Memory B cell (primary cell): ENCODE measurements around the gene GALNT16.
"Not testable (repeated sequence)": the region's sequence is repeated elsewhere in the genome, so short reads cannot be mapped to it uniquely, and the experiment has no call there.

ENCODE experiments used
- ATAC-seq: fragments of 150-1000 bp; cut with Tn5 transposase; 2 replicates; pipeline ENCODE4 v1.10.0; 2021; ENCODE audit warnings: low read depth, mild to moderate bottlenecking, moderate library complexity
- DNase-seq, 2 donors: peaks; one replicate each; pipeline ENCODE4 v3.0.0; 2022; ENCODE audit warnings: low spot score in 2 of 2
- H3K27ac Mint-ChIP-seq: one replicate; pipeline ENCODE4 v1.8.0; 2022; ENCODE audit warnings: mild to moderate bottlenecking, moderate library complexity, mixed read lengths
- H3K27me3 Mint-ChIP-seq: one replicate; pipeline ENCODE4 v1.8.0; 2022; ENCODE audit warnings: mixed read lengths
- H3K36me3 Mint-ChIP-seq: one replicate; pipeline ENCODE4 v1.8.0; 2022; ENCODE audit warnings: mild to moderate bottlenecking, mixed read lengths
- H3K4me1 Mint-ChIP-seq: one replicate; pipeline ENCODE4 v1.8.0; 2022; ENCODE audit warnings: mixed read lengths
- H3K4me3 Mint-ChIP-seq: one replicate; pipeline ENCODE4 v1.8.0; 2022; ENCODE audit warnings: mild to moderate bottlenecking, moderate library complexity, mixed read lengths
- H3K9me3 Mint-ChIP-seq: one replicate; pipeline ENCODE4 v1.8.0; 2022; ENCODE audit warnings: mixed read lengths

The GALNT16 gene

DNA sequence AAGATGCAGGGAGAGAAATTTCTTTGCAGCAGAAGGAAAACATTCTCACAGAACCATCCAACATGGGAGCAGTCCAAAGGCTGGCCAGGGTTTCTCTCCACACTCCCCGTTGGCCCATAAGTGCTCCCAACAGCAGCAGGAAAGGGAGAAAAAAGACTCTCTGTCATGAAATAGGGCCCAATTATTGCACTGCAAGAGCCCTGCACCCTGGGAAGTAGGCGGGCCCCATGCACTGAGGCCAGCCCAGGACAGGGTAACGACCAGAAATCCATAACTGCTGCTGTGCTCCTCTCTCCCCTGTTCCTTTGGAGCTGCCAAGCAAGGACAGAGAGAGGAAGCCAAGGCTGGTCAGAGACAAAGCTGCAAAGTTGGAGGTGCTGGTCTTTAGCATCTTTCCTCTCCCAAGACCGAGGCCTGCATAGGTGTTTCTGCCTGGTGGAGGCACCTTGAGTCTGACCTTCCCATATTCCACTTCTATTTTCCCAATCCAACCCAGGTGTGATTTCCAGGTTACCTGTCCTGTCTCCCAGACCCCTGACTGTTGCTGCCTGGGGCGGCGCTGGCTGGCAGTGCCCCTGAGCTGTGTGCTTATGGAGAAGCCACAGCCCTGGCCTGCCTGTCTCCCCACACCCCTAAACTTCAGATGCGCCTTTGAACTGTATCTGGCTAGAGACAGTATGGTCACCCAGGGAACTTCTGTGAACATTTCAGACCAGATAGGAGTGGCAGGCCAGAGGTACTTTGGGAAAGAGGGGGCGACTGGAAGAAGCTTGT is 6.8 kb downstream of the GALNT16 start:
- DNase-seq (no peak), ATAC-seq (no peak)
- Mint-ChIP-seq H3K4me3 (no peak overlapping the region), H3K9me3 (no peaks in the 10 kb centered on the region), H3K4me1 (no peaks in the 10 kb centered on the region), H3K27me3 (peaks cover 14% of the 10 kb centered on the region), H3K27ac (no peak overlapping the region), H3K36me3 (no peaks in the 10 kb centered on the region)

DNA sequence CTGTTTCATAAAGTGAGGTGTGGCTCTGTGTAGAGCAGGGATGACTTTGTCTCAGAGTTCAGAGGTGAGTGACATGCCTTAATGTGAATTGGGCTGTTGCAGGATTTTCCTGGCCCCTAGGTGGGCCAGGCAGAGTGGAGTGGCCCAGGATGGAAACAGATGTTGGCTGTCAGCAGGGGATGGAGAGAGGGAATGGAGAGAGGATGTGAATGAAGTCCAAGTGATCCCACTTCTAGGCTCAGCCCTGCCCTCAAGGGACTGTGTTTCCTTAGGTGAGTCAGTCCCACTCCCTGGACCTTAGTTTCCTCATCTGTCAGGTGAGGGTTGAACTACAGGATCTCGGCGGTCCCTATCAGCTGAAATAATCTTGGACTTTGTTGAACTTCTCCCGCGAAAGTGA is 7.5 kb downstream of the GALNT16 start:
- no peaks in the 10 kb centered on the region for H3K4me1 Mint-ChIP-seq
- no peaks in the 10 kb centered on the region for H3K36me3 Mint-ChIP-seq
- ATAC-seq, result no peak
- no peak overlapping the region for H3K4me3 Mint-ChIP-seq
- DNase-seq, result no peak
- peaks cover 8% of the 10 kb centered on the region for H3K27me3 Mint-ChIP-seq
- no peaks in the 10 kb centered on the region for H3K9me3 Mint-ChIP-seq
- H3K27ac Mint-ChIP-seq, result no peak overlapping the region

DNA sequence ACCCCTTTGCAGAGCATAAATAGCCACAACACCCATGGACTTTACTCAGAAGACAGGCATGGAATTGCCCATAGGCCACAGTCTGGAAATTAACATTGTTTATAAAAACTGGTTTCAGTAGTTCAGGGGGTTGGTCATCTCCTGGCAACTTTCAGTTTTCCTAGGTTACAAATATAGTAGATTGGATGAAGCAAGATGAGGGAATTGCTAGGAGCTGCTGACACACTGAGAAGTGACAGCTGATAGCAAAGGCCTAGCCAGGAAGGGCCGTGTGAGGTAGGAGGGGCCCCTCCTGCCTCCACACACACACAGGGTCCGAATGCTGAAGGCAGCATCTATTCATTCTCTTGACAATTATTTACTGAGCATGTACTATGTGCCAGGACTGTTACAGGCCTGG is 8.3 kb downstream of the GALNT16 start:
- no peaks in the 10 kb centered on the region for H3K36me3 Mint-ChIP-seq
- ATAC-seq, result no peak
- no peaks in the 10 kb centered on the region for H3K9me3 Mint-ChIP-seq
- no peak overlapping the region for H3K4me3 Mint-ChIP-seq
- DNase-seq, result no peak
- H3K27me3 Mint-ChIP-seq, result peaks cover 9% of the 10 kb centered on the region
- H3K4me1 Mint-ChIP-seq, result no peaks in the 10 kb centered on the region
- no peak overlapping the region for H3K27ac Mint-ChIP-seq

DNA sequence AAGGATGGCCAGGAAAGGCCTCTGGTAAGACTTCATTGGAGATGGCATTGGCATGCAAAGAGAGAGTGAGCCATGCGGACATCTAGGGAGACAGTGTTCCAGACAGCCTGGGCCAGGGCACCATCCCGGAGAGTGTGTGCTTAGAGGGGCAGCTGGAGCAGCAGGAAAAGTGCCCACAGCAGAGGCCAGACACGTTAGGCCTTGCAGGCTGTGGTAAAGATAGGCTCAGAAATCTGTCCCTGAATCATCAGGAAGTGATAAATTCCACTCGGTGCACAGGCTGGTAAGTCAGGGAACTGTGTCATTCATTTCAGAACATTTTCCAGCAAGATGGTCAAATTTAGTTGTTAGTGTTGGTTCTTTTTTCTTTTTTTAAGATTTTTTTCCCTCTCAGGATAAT is 8.8 kb downstream of the GALNT16 start:
- ATAC-seq (no peak), DNase-seq (no peak)
- Mint-ChIP-seq H3K36me3 (no peaks in the 10 kb centered on the region), H3K9me3 (no peaks in the 10 kb centered on the region), H3K27ac (no peak overlapping the region), H3K4me1 (no peaks in the 10 kb centered on the region), H3K27me3 (peaks cover 10% of the 10 kb centered on the region), H3K4me3 (no peak overlapping the region)

DNA sequence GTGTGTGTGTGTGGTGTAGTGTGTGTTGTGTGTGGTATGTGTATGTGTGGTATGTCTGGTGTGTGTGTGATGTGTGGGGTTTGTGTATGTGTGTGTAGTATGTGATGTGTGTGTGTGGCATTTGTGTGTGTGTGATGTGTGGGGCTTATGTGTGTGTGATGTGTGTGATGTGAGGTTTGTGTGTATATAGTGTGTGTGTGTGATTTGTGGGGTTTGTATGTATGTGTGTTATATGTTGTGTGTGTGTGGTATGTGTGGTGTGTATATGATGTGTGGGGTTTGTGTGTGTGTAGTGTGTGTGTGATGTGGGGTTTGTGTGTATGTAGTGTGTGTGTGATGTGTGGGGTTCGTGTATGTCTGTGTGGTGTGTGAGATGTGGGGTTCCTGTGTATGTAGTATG is 9.4 kb downstream of the GALNT16 start:
- H3K27me3 Mint-ChIP-seq, result peaks cover 10% of the 10 kb centered on the region
- H3K27ac Mint-ChIP-seq, result no peak overlapping the region
- no peaks in the 10 kb centered on the region for H3K9me3 Mint-ChIP-seq
- DNase-seq, result no peak
- H3K4me1 Mint-ChIP-seq, result no peaks in the 10 kb centered on the region
- H3K4me3 Mint-ChIP-seq, result no peak overlapping the region
- H3K36me3 Mint-ChIP-seq, result no peaks in the 10 kb centered on the region
- ATAC-seq, result no peak

DNA sequence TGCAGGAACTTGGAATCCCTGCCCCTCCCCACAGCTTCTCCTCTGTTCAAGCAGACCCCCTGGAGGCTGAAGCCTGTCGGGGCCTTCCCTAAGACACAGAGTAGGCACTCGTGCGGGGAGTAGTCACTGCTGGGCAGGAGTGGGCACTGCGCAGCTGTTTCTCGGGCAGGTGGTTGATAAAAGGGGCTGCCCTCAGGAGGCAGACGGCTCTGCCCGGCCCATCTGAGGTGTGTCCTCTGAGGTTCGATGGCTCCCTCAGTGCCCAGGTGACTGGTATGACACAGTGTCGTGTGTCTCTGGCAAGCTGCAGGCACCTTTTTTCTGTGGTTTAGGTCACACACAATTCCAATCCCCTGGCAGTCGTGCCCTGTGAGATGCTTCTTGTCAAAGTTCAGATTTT is 10.1 kb downstream of the GALNT16 start:
- Mint-ChIP-seq H3K9me3 (no peaks in the 10 kb centered on the region), H3K36me3 (no peaks in the 10 kb centered on the region), H3K27me3 (peaks cover 13% of the 10 kb centered on the region), H3K4me1 (no peaks in the 10 kb centered on the region), H3K27ac (no peak overlapping the region), H3K4me3 (no peak overlapping the region)
- ATAC-seq (no peak), DNase-seq (no peak)

DNA sequence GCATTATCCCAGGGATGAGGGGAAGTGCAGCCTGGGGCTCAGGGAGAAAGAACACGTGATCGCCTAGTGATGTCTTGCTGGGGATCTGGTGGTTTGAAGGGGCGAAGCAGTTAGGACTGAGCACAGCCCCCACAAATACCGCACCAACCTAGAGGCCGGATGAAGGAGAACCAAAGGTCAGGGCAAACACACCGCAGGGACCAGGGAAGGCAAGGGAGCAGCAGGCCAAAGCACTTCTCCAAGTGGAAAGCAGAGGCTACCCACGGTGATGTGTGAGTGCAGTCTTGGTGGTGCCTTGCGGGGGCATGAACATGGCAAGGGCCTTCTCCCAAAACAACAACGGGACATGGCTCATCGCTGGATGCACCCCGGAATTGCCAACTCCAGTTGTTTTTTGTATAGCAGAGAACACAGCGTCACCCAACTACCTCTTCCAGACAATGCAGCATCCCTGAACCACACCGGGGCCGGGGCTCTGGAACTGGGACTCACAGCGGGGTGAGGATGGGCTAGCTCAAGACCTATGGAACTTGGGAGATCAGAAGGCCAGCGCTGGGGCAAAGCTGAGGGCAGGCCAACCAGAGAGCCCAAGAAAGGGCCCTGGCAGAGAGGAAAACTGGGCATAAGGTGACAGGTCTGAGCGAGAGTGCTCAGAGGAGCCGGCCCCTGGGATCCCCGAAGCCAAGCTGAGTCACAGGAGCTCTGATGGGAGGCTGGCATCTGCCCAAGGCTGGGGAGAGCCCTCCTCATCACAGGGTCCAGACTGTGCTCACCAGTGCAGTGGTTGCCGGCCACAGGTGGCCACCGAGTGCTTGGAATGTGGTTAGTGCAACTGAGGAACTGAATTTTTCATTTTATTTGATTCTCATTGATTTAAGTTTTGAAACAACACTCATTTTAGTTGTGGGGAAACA is 11.1 kb downstream of the GALNT16 start:
- no peak for ATAC-seq
- Mint-ChIP-seq H3K9me3 (peaks cover under 1% of the 10 kb centered on the region), H3K27me3 (peaks cover 9% of the 10 kb centered on the region), H3K27ac (no peak overlapping the region), H3K36me3 (no peaks in the 10 kb centered on the region), H3K4me1 (no peaks in the 10 kb centered on the region), H3K4me3 (no peak overlapping the region)
- DNase-seq, result no peak

DNA sequence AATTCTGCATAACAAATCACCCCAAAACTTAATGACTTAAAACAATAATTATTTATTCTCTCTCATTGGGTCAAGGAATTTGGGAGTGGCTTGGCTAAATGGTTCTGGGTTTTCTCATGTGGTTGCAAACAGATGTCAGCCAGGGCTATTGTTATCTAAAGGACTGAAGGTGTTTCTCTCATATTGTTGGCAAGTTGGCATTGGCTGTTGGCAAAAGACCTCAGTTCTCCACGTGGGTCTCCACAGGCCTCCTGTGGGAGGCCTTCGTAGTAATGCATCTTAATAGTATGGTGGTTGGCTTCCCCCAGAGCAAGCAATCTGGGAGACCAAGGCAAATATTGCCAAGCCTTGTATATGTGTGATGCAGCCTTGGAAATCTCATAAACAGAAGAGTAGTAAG is 14.4 kb downstream of the GALNT16 start:
- Mint-ChIP-seq H3K36me3 (no peaks in the 10 kb centered on the region), H3K4me1 (no peaks in the 10 kb centered on the region), H3K4me3 (no peak overlapping the region), H3K27me3 (peaks cover 9% of the 10 kb centered on the region), H3K27ac (no peak overlapping the region), H3K9me3 (peaks cover 1% of the 10 kb centered on the region)
- ATAC-seq (no peak), DNase-seq (no peak)

DNA sequence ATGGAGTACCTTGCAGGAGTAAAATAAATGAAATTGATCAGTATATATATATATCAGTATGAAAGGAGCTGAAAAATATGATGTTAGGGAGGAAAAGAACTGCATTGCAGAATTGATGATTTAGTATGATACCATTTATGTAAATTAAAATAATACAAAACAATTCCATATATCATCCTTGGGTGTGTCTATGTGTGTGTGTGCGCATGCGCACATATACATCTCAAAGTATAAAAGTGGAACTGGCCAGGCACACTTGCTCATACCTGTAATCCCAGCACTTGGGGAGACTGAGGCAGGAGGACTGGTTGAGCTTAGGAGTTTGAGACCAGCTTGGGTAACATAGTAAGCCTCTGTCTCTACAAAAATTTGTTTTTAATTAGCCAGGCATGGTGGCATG is 15.4 kb downstream of the GALNT16 start:
- peaks cover 1% of the 10 kb centered on the region for H3K9me3 Mint-ChIP-seq
- H3K27ac Mint-ChIP-seq, result no peak overlapping the region
- no peaks in the 10 kb centered on the region for H3K36me3 Mint-ChIP-seq
- DNase-seq (no peak), ATAC-seq (no peak)
- H3K4me3 Mint-ChIP-seq, result no peak overlapping the region
- peaks cover 11% of the 10 kb centered on the region for H3K27me3 Mint-ChIP-seq
- no peaks in the 10 kb centered on the region for H3K4me1 Mint-ChIP-seq

DNA sequence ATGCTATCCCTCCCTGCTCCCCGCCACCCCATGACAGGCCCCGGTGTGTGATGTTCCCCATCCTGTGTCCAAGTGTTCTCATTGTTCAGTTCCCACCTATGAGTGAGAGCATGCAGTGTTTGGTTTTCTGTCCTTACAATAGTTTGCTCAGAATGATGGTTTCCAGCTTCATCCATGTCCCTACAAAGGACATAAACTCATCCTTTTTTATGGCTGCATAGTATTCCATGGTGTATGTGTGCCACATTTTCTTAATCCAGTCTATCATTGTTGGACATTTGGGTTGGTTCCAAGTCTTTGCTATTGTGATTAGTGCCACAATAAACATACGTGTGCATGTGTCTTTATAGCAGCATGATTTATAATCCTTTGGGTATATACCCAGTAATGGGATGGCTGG is 17.4 kb downstream of the GALNT16 start:
- not testable (repeated sequence) for H3K9me3 Mint-ChIP-seq, ATAC-seq, H3K27ac Mint-ChIP-seq, H3K4me1 Mint-ChIP-seq, H3K4me3 Mint-ChIP-seq, DNase-seq, H3K36me3 Mint-ChIP-seq
- H3K27me3 Mint-ChIP-seq, result peaks cover 13% of the 10 kb centered on the region

DNA sequence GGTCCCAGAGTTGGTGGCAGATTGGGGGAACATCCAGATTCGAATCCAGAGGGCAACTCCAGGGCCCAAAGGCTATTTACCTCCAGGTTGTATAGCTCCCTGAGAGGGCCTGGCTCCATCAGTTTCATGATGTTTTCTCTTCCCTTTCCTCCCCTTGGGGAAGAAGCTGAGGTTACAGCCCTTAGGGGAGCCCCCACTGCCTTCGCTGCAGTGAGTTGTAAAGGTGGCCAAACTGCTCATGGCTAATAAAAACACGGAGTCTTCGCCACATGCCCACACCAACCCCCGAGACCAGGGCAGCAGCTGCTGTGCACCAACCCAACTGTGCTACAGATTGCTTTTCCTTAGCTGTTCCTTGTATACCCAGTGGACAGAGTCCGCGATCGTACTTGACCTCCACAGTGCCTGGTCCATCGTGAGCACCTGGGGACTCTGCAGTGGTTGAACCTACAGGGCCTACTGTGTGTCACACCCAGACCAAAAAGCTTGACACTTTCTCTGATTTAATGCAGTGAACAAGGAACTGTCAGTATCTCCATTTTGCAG is 20.9 kb downstream of the GALNT16 start:
- Mint-ChIP-seq H3K27ac (no peak overlapping the region), H3K9me3 (peaks cover 1% of the 10 kb centered on the region), H3K27me3 (peaks cover 6% of the 10 kb centered on the region), H3K4me1 (no peaks in the 10 kb centered on the region), H3K36me3 (no peaks in the 10 kb centered on the region), H3K4me3 (no peak overlapping the region)
- ATAC-seq (no peak), DNase-seq (no peak)

DNA sequence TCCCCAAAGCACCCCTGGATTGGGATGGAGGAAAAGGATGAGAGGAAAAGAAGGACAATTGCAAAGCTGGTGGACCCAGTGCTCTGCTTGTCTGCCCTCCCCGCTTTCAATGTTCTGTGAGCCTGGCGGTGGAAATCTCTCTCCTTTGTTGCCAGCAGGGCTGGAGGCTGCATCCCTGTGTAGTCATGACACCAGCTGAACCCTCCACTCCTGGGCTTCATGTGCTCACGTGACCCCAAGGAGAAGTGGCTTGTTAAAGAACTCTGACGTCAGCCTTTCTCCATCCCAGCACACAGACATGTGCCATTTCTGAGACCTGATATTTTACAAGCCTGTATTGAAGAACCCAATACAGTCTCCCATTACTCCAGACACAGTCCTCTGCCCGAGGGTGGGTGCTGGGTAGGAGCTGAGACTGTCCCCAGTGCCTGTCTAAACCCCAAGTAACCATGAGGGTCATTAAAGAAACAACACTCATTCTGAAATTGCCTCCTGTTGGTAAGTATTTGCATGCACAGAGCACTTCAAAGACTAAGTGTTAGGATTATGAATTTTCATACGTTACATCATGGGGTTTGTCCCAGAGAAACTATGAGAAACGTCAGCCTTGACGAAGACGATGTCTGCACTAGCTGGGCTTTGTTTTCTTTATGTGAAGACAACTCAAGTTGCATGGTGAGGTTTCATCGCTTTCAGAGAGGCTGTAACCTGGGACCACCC is 21.7 kb downstream of the GALNT16 start:
- H3K27me3 Mint-ChIP-seq, result peaks cover 6% of the 10 kb centered on the region
- no peaks in the 10 kb centered on the region for H3K9me3 Mint-ChIP-seq
- ATAC-seq (no peak), DNase-seq (no peak)
- H3K4me3 Mint-ChIP-seq, result no peak overlapping the region
- no peaks in the 10 kb centered on the region for H3K36me3 Mint-ChIP-seq
- no peak overlapping the region for H3K27ac Mint-ChIP-seq
- H3K4me1 Mint-ChIP-seq, result no peaks in the 10 kb centered on the region

DNA sequence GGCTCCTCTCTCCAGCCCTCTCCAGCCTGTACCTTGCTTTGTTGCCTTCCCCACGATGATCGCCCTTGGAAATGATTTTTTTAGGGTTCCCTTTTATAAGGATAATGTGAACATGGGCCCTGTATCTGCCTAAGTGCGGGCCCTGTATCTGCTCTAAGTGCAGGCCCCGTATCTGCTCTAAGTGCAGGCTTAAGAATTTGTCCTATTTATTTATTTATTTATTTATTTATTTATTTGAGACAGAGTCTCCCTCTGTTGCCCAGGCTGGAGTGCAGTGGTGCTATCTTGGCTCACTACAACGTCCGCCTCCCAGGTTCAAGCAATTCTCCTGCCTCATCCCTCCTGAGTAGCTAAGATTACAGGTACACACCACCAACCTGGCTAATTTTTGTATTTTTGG is 22.5 kb downstream of the GALNT16 start:
- Mint-ChIP-seq H3K27ac (no peak overlapping the region), H3K36me3 (no peaks in the 10 kb centered on the region), H3K4me3 (no peak overlapping the region), H3K4me1 (no peaks in the 10 kb centered on the region), H3K27me3 (peaks cover 9% of the 10 kb centered on the region), H3K9me3 (no peaks in the 10 kb centered on the region)
- no peak for DNase-seq
- no peak for ATAC-seq

DNA sequence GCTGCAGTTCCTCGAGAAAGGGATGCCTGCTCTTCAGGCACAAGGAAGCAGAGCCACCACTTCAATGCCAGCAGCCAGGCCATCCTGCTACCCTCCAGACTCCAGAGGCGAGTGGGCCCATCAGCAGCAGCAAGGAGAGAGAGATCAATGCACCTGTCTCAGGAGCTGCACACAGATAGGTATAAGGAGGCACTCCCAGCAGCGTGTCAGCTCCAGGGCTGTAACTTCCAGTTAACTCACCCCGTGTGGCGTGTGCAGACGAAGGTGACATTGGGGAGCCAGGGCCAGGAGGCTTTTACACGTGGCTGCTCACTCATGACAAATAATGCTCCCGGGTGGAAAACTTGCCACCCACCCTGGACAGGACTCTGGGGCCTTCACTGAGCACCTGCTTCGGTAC is 24.2 kb downstream of the GALNT16 start:
- no peaks in the 10 kb centered on the region for H3K9me3 Mint-ChIP-seq
- no peaks in the 10 kb centered on the region for H3K4me1 Mint-ChIP-seq
- H3K27me3 Mint-ChIP-seq, result peaks cover 9% of the 10 kb centered on the region
- no peak for ATAC-seq
- no peak for DNase-seq
- H3K36me3 Mint-ChIP-seq, result no peaks in the 10 kb centered on the region
- H3K4me3 Mint-ChIP-seq, result no peak overlapping the region
- no peak overlapping the region for H3K27ac Mint-ChIP-seq
